ENCODE results near the gene HEPH.

The HEPH gene

GRCh38 chrX:66144258-66144657 is 19.8 kb upstream of the HEPH start:
- no peak for TF ChIP-seq CTCF (IDR thresholded peaks at IDR 0.05; ENCODE audit: insufficient read depth, low read length, poor library complexity, severe bottlenecking)
- Histone ChIP-seq H3K36me3 (ENCODE audit: control insufficient read depth, insufficient read depth, low read length) (no peaks in the 10 kb centered on the region), H3K27me3 (replicated peaks; ENCODE audit: control insufficient read depth, insufficient read depth, low read length) (no peaks in the 10 kb centered on the region), H3K4me3 (replicated peaks; ENCODE audit: low read depth, low read length) (no peak overlapping the region)
- no peak for DNase-seq (ENCODE audit: extremely low read depth, insufficient read length)

GRCh38 chrX:66149519-66149918 is 14.5 kb upstream of the HEPH start:
- Histone ChIP-seq H3K4me3 (replicated peaks; ENCODE audit: low read depth, low read length) (no peak overlapping the region), H3K27me3 (replicated peaks; ENCODE audit: control insufficient read depth, insufficient read depth, low read length) (no peaks in the 10 kb centered on the region), H3K36me3 (ENCODE audit: control insufficient read depth, insufficient read depth, low read length) (no peaks in the 10 kb centered on the region)
- TF ChIP-seq CTCF (IDR thresholded peaks at IDR 0.05; ENCODE audit: insufficient read depth, low read length, poor library complexity, severe bottlenecking): no peak
- no peak for DNase-seq (ENCODE audit: extremely low read depth, insufficient read length)

- Histone ChIP-seq H3K27me3 (replicated peaks; ENCODE audit: control insufficient read depth, insufficient read depth, low read length) (no peaks in the 10 kb centered on the region), H3K4me3 (replicated peaks; ENCODE audit: low read depth, low read length) (no peak overlapping the region), H3K36me3 (ENCODE audit: control insufficient read depth, insufficient read depth, low read length) (no peaks in the 10 kb centered on the region)
- no peak for TF ChIP-seq CTCF (IDR thresholded peaks at IDR 0.05; ENCODE audit: insufficient read depth, low read length, poor library complexity, severe bottlenecking)
- no peak for DNase-seq (ENCODE audit: extremely low read depth, insufficient read length)
These were observed 13.9 kb upstream of the HEPH start for GRCh38 chrX:66150163-66150562.

GRCh38 chrX:66162331-66162822 is 1.7 kb upstream of the HEPH start:
- Histone ChIP-seq H3K27me3 (replicated peaks; ENCODE audit: control insufficient read depth, insufficient read depth, low read length) (no peaks in the 10 kb centered on the region), H3K36me3 (ENCODE audit: control insufficient read depth, insufficient read depth, low read length) (no peaks in the 10 kb centered on the region), H3K4me3 (replicated peaks; ENCODE audit: low read depth, low read length) (no peak overlapping the region)
- no peak for DNase-seq (ENCODE audit: extremely low read depth, insufficient read length)
- TF ChIP-seq CTCF (IDR thresholded peaks at IDR 0.05; ENCODE audit: insufficient read depth, low read length, poor library complexity, severe bottlenecking): no peak

GRCh38 chrX:66163447-66163846 is 600 bp upstream of the HEPH start:
- no peaks in the 10 kb centered on the region for H3K36me3 ChIP-seq (ENCODE audit: control insufficient read depth, insufficient read depth, low read length)
- no peak for TF ChIP-seq CTCF (IDR thresholded peaks at IDR 0.05; ENCODE audit: insufficient read depth, low read length, poor library complexity, severe bottlenecking)
- no peak overlapping the region for H3K4me3 ChIP-seq (replicated peaks; ENCODE audit: low read depth, low read length)
- H3K27me3 ChIP-seq (replicated peaks; ENCODE audit: control insufficient read depth, insufficient read depth, low read length): no peaks in the 10 kb centered on the region
- no peak for DNase-seq (ENCODE audit: extremely low read depth, insufficient read length)

GRCh38 chrX:66164470-66164869 is 423 bp downstream of the HEPH start:
- Histone ChIP-seq H3K4me3 (replicated peaks; ENCODE audit: low read depth, low read length) (no peak overlapping the region), H3K36me3 (ENCODE audit: control insufficient read depth, insufficient read depth, low read length) (no peaks in the 10 kb centered on the region), H3K27me3 (replicated peaks; ENCODE audit: control insufficient read depth, insufficient read depth, low read length) (no peaks in the 10 kb centered on the region)
- TF ChIP-seq CTCF (IDR thresholded peaks at IDR 0.05; ENCODE audit: insufficient read depth, low read length, poor library complexity, severe bottlenecking): no peak
- DNase-seq (ENCODE audit: extremely low read depth, insufficient read length): no peak

Measured in GM06990 (cell line).